WTC11 (cell line): Measurements from ENCODE around the gene MAPRE2. TPM values are rescaled to one million over a fixed set of nuclear protein-coding genes. Genes with fewer than 3 reads are reported as not detected.
A peak's percentile ranks its signal among the peaks of the same experiment; 100 is the strongest.

Source experiments
- ATAC-seq: fragments of 200-7000 bp; cut with Tn5 transposase; 2 replicates; pipeline ENCODE4 v1.10.0; 2021; ENCODE audit warnings: mild to moderate bottlenecking, moderate library complexity
- CTCF ChIA-PET: fragments of 300-600 bp; sonication (Branson Sonifier 250); formaldehyde crosslinking; loops from one replicate; lab custom pipeline; 2021; ENCODE audit warnings: antibody characterized with exemption; lab: Charles Lee
- POLR2A ChIA-PET: fragments of 350-600 bp; sonication (Branson Sonifier 250); formaldehyde crosslinking; loops from one replicate; lab custom pipeline; 2021; ENCODE audit warnings: antibody characterized with exemption; lab: Charles Lee
- DNase-seq: peaks from one replicate; pipeline ENCODE4 v3.0.0; 2021; ENCODE audit warnings: low spot score
- H3K27ac Mint-ChIP-seq: 2 replicates; pipeline ENCODE4 v1.8.0; 2021; ENCODE audit warnings: mixed read lengths
- H3K27me3 Mint-ChIP-seq: 2 replicates; pipeline ENCODE4 v1.8.0; 2021; ENCODE audit warnings: low read depth, mild to moderate bottlenecking, moderate library complexity, mixed read lengths
- H3K36me3 Mint-ChIP-seq: 2 replicates; pipeline ENCODE4 v1.8.0; 2021; ENCODE audit warnings: mixed read lengths
- H3K4me1 Mint-ChIP-seq: 2 replicates; pipeline ENCODE4 v1.8.0; 2022; ENCODE audit warnings: mixed read lengths
- H3K4me3 Mint-ChIP-seq: 2 replicates; pipeline ENCODE4 v1.8.0; 2021; ENCODE audit warnings: mild to moderate bottlenecking, moderate library complexity, mixed read lengths
- H3K9me3 Mint-ChIP-seq: 2 replicates; pipeline ENCODE4 v1.8.0; 2021; ENCODE audit warnings: mixed read lengths
- ARID4B ChIP-seq: sonication (generic); formaldehyde crosslinking; IDR thresholded peaks from 2 replicates; pipeline ENCODE4 v1.8.0; 2023; ENCODE audit warnings: missing genetic modification reagents, mild to moderate bottlenecking, borderline replicate concordance
- CREM ChIP-seq: sonication (generic); formaldehyde crosslinking; IDR thresholded peaks from 2 replicates; pipeline ENCODE4 v1.8.1; 2022; ENCODE audit warnings: mild to moderate bottlenecking, missing genetic modification reagents, moderate library complexity
- E2F1 ChIP-seq: sonication (generic); formaldehyde crosslinking; IDR thresholded peaks from 2 replicates; pipeline ENCODE4 v1.8.0; 2022; ENCODE audit warnings: mild to moderate bottlenecking, missing genetic modification reagents
- E2F4 ChIP-seq: sonication (generic); formaldehyde crosslinking; IDR thresholded peaks from 2 replicates; pipeline ENCODE4 v1.8.1; 2022; ENCODE audit warnings: low read depth, mild to moderate bottlenecking, moderate library complexity, missing genetic modification reagents, borderline replicate concordance
- ERG ChIP-seq: fragments of 250-450 bp; sonication (Bioruptor Pico); IDR thresholded peaks from 2 replicates; pipeline ENCODE4 v1.8.0; 2021; ENCODE audit warnings: mild to moderate bottlenecking
- FOXP1 ChIP-seq: sonication (generic); formaldehyde crosslinking; IDR thresholded peaks from 2 replicates; pipeline ENCODE4 v1.8.0; 2022; ENCODE audit warnings: missing genetic modification reagents, mild to moderate bottlenecking, moderate library complexity, borderline replicate concordance
- GRHL2 ChIP-seq: fragments of 250-450 bp; sonication (Bioruptor Pico); IDR thresholded peaks from 2 replicates; pipeline ENCODE4 v1.8.0; 2022; ENCODE audit warnings: mild to moderate bottlenecking, moderate library complexity; ENCODE audit not compliant: insufficient replicate concordance, severe bottlenecking
- IRF2 ChIP-seq: sonication (generic); formaldehyde crosslinking; IDR thresholded peaks from 2 replicates; pipeline ENCODE4 v1.8.0; 2022; ENCODE audit warnings: low read depth, missing genetic modification reagents, borderline replicate concordance
- MYBL2 ChIP-seq: sonication (generic); formaldehyde crosslinking; IDR thresholded peaks from 2 replicates; pipeline ENCODE4 v1.8.1; 2023; ENCODE audit warnings: mild to moderate bottlenecking, moderate library complexity, missing genetic modification reagents
- NR2C2 ChIP-seq: sonication (generic); formaldehyde crosslinking; IDR thresholded peaks from 2 replicates; pipeline ENCODE4 v1.8.0; 2022; ENCODE audit warnings: mild to moderate bottlenecking, missing genetic modification reagents
- PRRX2 ChIP-seq: fragments of 250-450 bp; sonication (Bioruptor Pico); IDR thresholded peaks from 2 replicates; pipeline ENCODE4 v1.8.0; 2021; ENCODE audit warnings: mild to moderate bottlenecking
- STAT6 ChIP-seq: sonication (generic); formaldehyde crosslinking; conservative IDR thresholded peaks from 2 replicates; pipeline ENCODE4 v1.8.1; 2023; ENCODE audit warnings: mild to moderate bottlenecking, low read depth, missing genetic modification reagents, moderate library complexity
- USF2 ChIP-seq: sonication (generic); formaldehyde crosslinking; IDR thresholded peaks from 2 replicates; pipeline ENCODE4 v1.8.1; 2023; ENCODE audit warnings: mild to moderate bottlenecking, missing genetic modification reagents, moderate library complexity
- ZNF317 ChIP-seq: sonication (generic); formaldehyde crosslinking; IDR thresholded peaks from 2 replicates; pipeline ENCODE4 v1.8.1; 2023; ENCODE audit warnings: low read depth, mild to moderate bottlenecking, moderate library complexity, missing genetic modification reagents, borderline replicate concordance
- ZNF532 ChIP-seq: fragments of 250-450 bp; sonication (Bioruptor Pico); IDR thresholded peaks from 2 replicates; pipeline ENCODE4 v1.9.0; 2021; ENCODE audit warnings: mild to moderate bottlenecking, borderline replicate concordance
- total RNA-seq: library from RNA; stranded (reverse); gene quantifications from 3 replicates; pipeline ENCODE4 v1.2.3, GENCODE V29; 2021

The MAPRE2 gene
- total RNA-seq, 1 experiment from 2014 or later, result 20.4 TPM

GRCh38 chr18:35061336-35061735 lies 20.1 kb downstream of the MAPRE2 start (continued):
- TF ChIP-seq ARID4B (CRISPR knock-in tag), result no peak
- no peak for TF ChIP-seq E2F4
- no peak for TF ChIP-seq MYBL2 (CRISPR knock-in tag)
- no peak for TF ChIP-seq ERG (CRISPR knock-in tag)
- no peak for TF ChIP-seq NR2C2
- TF ChIP-seq CREM (CRISPR knock-in tag), result no peak

- ATAC-seq (no peak; the same call in 1 of the 2 replicates), DNase-seq (no peak)
- H3K36me3 Mint-ChIP-seq, result no peaks in the 10 kb centered on the region
- peaks cover 30% of the 10 kb centered on the region for H3K4me1 Mint-ChIP-seq
- ChIA-PET POLR2A (no interaction called here), CTCF (no interaction called here)
- H3K9me3 Mint-ChIP-seq, result no peaks in the 10 kb centered on the region
- H3K4me3 Mint-ChIP-seq, result no peak overlapping the region
- no peaks in the 10 kb centered on the region for H3K27me3 Mint-ChIP-seq
- TF ChIP-seq FOXP1 (CRISPR knock-in tag) (no peak), ZNF532 (CRISPR knock-in tag) (no peak), USF2 (CRISPR knock-in tag) (no peak), IRF2 (CRISPR knock-in tag) (no peak), PRRX2 (CRISPR knock-in tag) (no peak), ZNF317 (no peak), STAT6 (CRISPR knock-in tag) (no peak), E2F1 (CRISPR knock-in tag) (no peak), GRHL2 (CRISPR knock-in tag) (no peak)
- TF ChIP-seq, all 79 proteins: peak for 0
- peak overlapping the region; percentile 42; the same call in 1 of the 2 replicates for H3K27ac Mint-ChIP-seq
Measured at GRCh38 chr18:35061804-35062203, 20.6 kb downstream of the MAPRE2 start.
